Keratinocyte (primary cell): ENCODE data around the gene INPP5K. TPM values are rescaled to one million over a fixed set of nuclear protein-coding genes. Genes with fewer than 3 reads are reported as not detected.

Experiments used
- DNase-seq: peaks from one replicate; pipeline ENCODE4 v3.0.0-alpha.2; 2011; ENCODE audit warnings: low read depth, missing footprints, low spot score
- FAIRE-seq: peaks from 2 replicates; lab custom pipeline; 2011; peaks lifted over from hg19 to GRCh38; lab: Jason Lieb, UNC
- H2AFZ ChIP-seq: 2 replicates; pipeline ENCODE4 v1.6.0; 2012; ENCODE audit warnings: low read length, control low read depth, inconsistent platforms; ENCODE audit not compliant: control insufficient read depth
- H3K27ac ChIP-seq: 2 replicates; pipeline ENCODE4 v1.5.1; 2011; ENCODE audit warnings: low read length; ENCODE audit not compliant: control insufficient read depth, insufficient read depth
- H3K27me3 ChIP-seq: 3 replicates; pipeline ENCODE4 v1.6.0; 2011; ENCODE audit warnings: low read length; ENCODE audit not compliant: control insufficient read depth, insufficient read depth; ENCODE audit errors: extremely low read depth
- H3K36me3 ChIP-seq, 2 experiments: 2 replicates in 1 of 2; 3 replicates in 1 of 2; pipeline ENCODE4 v1.5.1; 2011; ENCODE audit warnings: low read length in 2 of 2, mild to moderate bottlenecking in 1 of 2; ENCODE audit not compliant: control insufficient read depth in 2 of 2, insufficient read depth in 2 of 2; ENCODE audit errors: extremely low read depth in 1 of 2
- H3K4me1 ChIP-seq: 3 replicates; pipeline ENCODE4 v1.5.1; 2011; ENCODE audit warnings: low read length; ENCODE audit not compliant: control insufficient read depth, insufficient read depth; ENCODE audit errors: extremely low read depth
- H3K4me2 ChIP-seq: 3 replicates; pipeline ENCODE4 v1.6.0; 2011; ENCODE audit warnings: low read depth, low read length; ENCODE audit not compliant: control insufficient read depth, insufficient read depth; ENCODE audit errors: extremely low read depth
- H3K4me3 ChIP-seq, 3 experiments: fragments of 200-600 bp in 1 of 3; sonication (generic) in 1 of 3; 2 replicates in 2 of 3; 3 replicates in 1 of 3; pipeline ENCODE4 v1.5.1; 2011 to 2016; ENCODE audit warnings: low read length in 3 of 3, mild to moderate bottlenecking in 3 of 3, control low read depth in 2 of 3, inconsistent platforms in 1 of 3, low read depth in 1 of 3, mixed read lengths in 1 of 3, mixed run types in 1 of 3, moderate library complexity in 1 of 3; ENCODE audit not compliant: control insufficient read depth in 2 of 3, insufficient read depth in 2 of 3; ENCODE audit errors: extremely low read depth in 1 of 3
- H3K79me2 ChIP-seq: 2 replicates; pipeline ENCODE4 v1.6.0; 2012; ENCODE audit warnings: low read length; ENCODE audit not compliant: control insufficient read depth, insufficient read depth
- H3K9ac ChIP-seq: 3 replicates; pipeline ENCODE4 v1.6.0; 2011; ENCODE audit warnings: low read length; ENCODE audit not compliant: control insufficient read depth, insufficient read depth; ENCODE audit errors: extremely low read depth
- H3K9me1 ChIP-seq: 3 replicates; pipeline ENCODE4 v1.6.0; 2011; ENCODE audit warnings: low read length; ENCODE audit not compliant: control insufficient read depth, insufficient read depth; ENCODE audit errors: extremely low read depth
- H3K9me3 ChIP-seq: 2 replicates; pipeline ENCODE4 v1.5.1; 2012; ENCODE audit warnings: low read depth, low read length; ENCODE audit not compliant: control insufficient read depth
- H4K20me1 ChIP-seq: 3 replicates; pipeline ENCODE4 v1.6.0; 2011; ENCODE audit warnings: low read length; ENCODE audit not compliant: control insufficient read depth, insufficient read depth; ENCODE audit errors: extremely low read depth
- EZH2 ChIP-seq: IDR thresholded peaks from one replicate; pipeline ENCODE4 v1.6.1; 2012; ENCODE audit warnings: inconsistent platforms, mild to moderate bottlenecking, low read length, moderate library complexity
- dilution Hi-C: fragments of 300-500 bp; cut with MboI; formaldehyde crosslinking; loops from one replicate; pipeline ENCODE4 v1.7.0; 2020; ENCODE audit warnings: low sequenced_read_pairs; ENCODE audit not compliant: extremely low pct_ligation_motif_present
- polyA plus RNA-seq, 5 experiments: library from polyadenylated mRNA; depleted of rRNA in 3 of 5; stranded (reverse) in 3 of 5; stranded (forward) in 1 of 5; unstranded in 1 of 5; fragments of >200 nt; gene quantifications; 1 replicate in 1 of 5; 2 replicates in 3 of 5; 3 replicates in 1 of 5; pipeline versions ENCODE4 v1.2.1 to v1.2.3, GENCODE V29; 2011 to 2012; ENCODE audit warnings: missing spikeins in 2 of 5, low read depth in 1 of 5, low replicate concordance in 1 of 5
- TF ChIP-seq, protein P1 (sequence below), 3 experiments: IDR thresholded peaks in 1 of 3; conservative IDR thresholded peaks in 1 of 3; optimal IDR thresholded peaks in 1 of 3; 2 replicates in 2 of 3; 3 replicates in 1 of 3; pipeline versions ENCODE3 to v1.5.1; 2011; ENCODE audit warnings: low read length in 3 of 3, mild to moderate bottlenecking in 3 of 3, moderate library complexity in 2 of 3, control low read depth in 1 of 3, inconsistent platforms in 1 of 3; ENCODE audit not compliant: insufficient read depth in 2 of 3; ENCODE audit errors: extremely low read depth in 1 of 3

The INPP5K gene
- polyA plus RNA-seq, 1 donor (not counting 4 experiments of a cell fraction or from before 2014, with no cell fraction given) = 23.0 TPM

DNA sequence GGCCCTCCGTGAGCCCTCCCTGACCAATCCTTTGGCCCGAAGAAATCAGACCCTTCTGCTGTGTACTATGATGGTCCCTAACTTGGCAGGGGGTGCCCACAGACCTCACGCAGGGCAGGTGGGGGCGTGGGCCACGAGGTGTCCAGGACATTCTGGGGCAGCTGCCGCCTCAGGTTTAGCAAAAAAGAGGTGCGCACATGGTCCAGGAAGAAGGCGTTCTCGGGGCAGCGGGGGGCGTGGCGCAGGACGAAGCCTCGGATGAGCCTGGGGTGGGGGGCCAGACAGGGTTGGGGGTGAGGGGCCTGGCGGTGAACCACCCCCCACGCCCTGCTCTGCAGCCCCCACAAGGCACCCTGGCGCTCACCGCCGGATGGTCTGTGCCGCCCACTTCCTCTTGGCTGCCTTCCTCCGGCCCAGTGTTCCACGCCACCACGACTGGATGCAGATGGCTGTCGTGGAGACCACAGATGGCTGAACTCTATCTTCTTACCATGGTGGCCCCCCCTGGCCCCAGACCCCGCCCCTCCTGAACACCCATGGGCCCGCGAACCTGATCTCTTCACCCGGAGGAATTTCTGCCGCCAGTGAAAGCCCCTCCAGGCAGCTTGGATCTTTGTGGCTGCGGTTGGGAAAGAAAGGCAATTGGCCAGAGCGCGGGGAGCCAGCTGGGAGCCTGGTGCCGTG lies 46.2 kb downstream of the INPP5K start:
- Histone ChIP-seq H3K79me2 (no peaks in the 10 kb centered on the region), H3K9me3 (no peaks in the 10 kb centered on the region), H3K36me3 (peaks cover 39 to 40% of the 10 kb centered on the region in 2 experiments), H3K4me1 (no peaks in the 10 kb centered on the region), H3K4me2 (no peak overlapping the region), H2AFZ (no peak overlapping the region), H3K4me3 (no peak overlapping the region), H3K9ac (no peak overlapping the region), H3K27ac (no peak overlapping the region), H4K20me1 (no peaks in the 10 kb centered on the region), H3K27me3 (no peaks in the 10 kb centered on the region), H3K9me1 (no peaks in the 10 kb centered on the region)
- DNase-seq (no peak), FAIRE-seq (no peak)
- TF ChIP-seq EZH2 = no peak
- TF ChIP-seq, protein P1, sequence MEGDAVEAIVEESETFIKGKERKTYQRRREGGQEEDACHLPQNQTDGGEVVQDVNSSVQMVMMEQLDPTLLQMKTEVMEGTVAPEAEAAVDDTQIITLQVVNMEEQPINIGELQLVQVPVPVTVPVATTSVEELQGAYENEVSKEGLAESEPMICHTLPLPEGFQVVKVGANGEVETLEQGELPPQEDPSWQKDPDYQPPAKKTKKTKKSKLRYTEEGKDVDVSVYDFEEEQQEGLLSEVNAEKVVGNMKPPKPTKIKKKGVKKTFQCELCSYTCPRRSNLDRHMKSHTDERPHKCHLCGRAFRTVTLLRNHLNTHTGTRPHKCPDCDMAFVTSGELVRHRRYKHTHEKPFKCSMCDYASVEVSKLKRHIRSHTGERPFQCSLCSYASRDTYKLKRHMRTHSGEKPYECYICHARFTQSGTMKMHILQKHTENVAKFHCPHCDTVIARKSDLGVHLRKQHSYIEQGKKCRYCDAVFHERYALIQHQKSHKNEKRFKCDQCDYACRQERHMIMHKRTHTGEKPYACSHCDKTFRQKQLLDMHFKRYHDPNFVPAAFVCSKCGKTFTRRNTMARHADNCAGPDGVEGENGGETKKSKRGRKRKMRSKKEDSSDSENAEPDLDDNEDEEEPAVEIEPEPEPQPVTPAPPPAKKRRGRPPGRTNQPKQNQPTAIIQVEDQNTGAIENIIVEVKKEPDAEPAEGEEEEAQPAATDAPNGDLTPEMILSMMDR (optimal IDR thresholded peaks at IDR 0.05 in 1 of 3, IDR thresholded peaks at IDR 0.05 in 1 of 3, conservative IDR thresholded peaks at IDR 0.05 in 1 of 3; ENCODE audit: extremely low read depth in 1 of 3, insufficient read depth in 2 of 3, low read length in 3 of 3) = no peak
- dilution Hi-C loops = no loop called here

DNA sequence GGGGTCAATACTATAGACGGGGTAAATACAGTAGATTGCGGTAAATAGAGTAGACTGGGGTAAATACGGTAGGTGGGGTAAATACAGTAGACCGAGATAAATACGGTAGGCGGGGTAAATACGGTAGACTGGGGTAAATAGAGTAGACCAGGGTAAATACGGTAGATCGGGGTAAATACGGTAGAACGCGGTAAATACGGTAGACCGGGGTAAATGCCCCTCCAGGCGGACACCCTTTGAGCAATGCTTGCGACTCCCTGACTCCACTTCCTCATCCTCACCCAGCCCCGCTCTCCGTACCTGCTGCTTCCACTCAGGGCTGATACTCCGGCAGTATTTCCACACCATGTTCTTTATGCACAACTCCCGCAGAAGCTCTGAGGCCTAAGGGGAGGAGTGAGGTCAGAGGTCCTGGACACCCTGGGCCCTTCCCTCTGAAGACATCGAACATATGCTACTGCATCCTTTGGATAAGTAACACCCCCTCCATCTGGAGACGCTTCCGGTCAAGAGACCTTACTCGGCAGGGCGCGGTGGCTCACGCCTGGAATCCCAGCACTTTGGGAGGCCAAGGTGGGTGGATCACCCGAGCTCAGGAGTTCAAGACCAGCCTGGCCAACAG lies 47.1 kb downstream of the INPP5K start:
- H3K9ac ChIP-seq = no peak overlapping the region
- no peak overlapping the region for H2AFZ ChIP-seq
- no peaks in the 10 kb centered on the region for H3K27me3 ChIP-seq
- H3K27ac ChIP-seq = no peak overlapping the region
- FAIRE-seq (no peak), DNase-seq (no peak)
- H3K4me2 ChIP-seq = no peak overlapping the region
- H3K36me3 ChIP-seq = peaks cover 40 to 44% of the 10 kb centered on the region in 2 experiments
- no peaks in the 10 kb centered on the region for H3K79me2 ChIP-seq
- H3K9me1 ChIP-seq = no peaks in the 10 kb centered on the region
- no peaks in the 10 kb centered on the region for H3K4me1 ChIP-seq
- H4K20me1 ChIP-seq = no peaks in the 10 kb centered on the region
- no peak for TF ChIP-seq EZH2
- TF ChIP-seq, protein P1 (optimal IDR thresholded peaks at IDR 0.05 in 1 of 3, IDR thresholded peaks at IDR 0.05 in 1 of 3, conservative IDR thresholded peaks at IDR 0.05 in 1 of 3; ENCODE audit: extremely low read depth in 1 of 3, insufficient read depth in 2 of 3, low read length in 3 of 3) = no peak
- no peak overlapping the region for H3K4me3 ChIP-seq
- H3K9me3 ChIP-seq = no peaks in the 10 kb centered on the region
- dilution Hi-C loops = no loop called here
